GM12891 (cell line): ENCODE results near the gene OTX1.

Experiments
- PAX5 ChIP-seq: IDR thresholded peaks from 2 replicates; pipeline ENCODE4 v1.6.1; 2011; ENCODE audit warnings: low read length, moderate library complexity, mild to moderate bottlenecking; ENCODE audit not compliant: insufficient read depth, severe bottlenecking
- POLR2A ChIP-seq: IDR thresholded peaks from 2 replicates; pipeline ENCODE4 v1.6.1; 2011; ENCODE audit warnings: low read depth, low read length, control low read depth
- POLR2AphosphoS5 ChIP-seq: IDR thresholded peaks from 2 replicates; pipeline ENCODE4 v1.6.1; 2011; ENCODE audit warnings: low read depth, low read length, control low read depth
- POU2F2 ChIP-seq: IDR thresholded peaks from 2 replicates; pipeline ENCODE4 v1.6.1; 2011; ENCODE audit warnings: low read depth, mild to moderate bottlenecking, control low read depth, low read length, moderate library complexity
- SPI1 ChIP-seq: IDR thresholded peaks from 2 replicates; pipeline ENCODE4 v1.6.1; 2011; ENCODE audit warnings: low read depth, low read length, control low read depth
- TAF1 ChIP-seq: IDR thresholded peaks from 2 replicates; pipeline ENCODE4 v1.6.1; 2011; ENCODE audit warnings: low read depth, low read length, control low read depth

DNA sequence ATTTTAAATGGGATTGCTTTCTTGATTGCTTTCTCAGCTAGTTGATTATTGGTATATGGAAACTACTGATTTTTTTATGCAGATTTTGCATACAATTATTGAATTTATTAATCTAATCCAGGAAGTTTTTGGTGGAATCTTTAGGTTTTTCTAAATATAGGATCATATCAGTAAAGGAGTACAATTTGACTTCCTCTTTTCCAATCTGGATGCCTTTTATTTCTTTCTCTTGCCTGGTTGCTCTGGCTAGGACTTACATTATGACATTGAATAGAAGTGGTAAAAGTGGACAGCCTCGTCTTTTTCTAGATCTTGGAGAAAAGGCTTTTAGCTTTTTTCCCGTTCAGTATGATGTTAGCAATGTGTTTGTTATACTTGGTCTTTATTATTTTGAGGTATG, 51.3 kb downstream of the OTX1 start:
- TF ChIP-seq POLR2A (no peak), TAF1 (no peak), POU2F2 (no peak), POLR2AphosphoS5 (no peak), SPI1 (no peak), PAX5 (no peak)
